Osteocyte (in vitro differentiated cells): ENCODE results near the gene FBXL16. TPM values are rescaled to one million over a fixed set of nuclear protein-coding genes. Genes with fewer than 3 reads are reported as not detected.

Experiments
- DNase-seq: peaks from one replicate; pipeline ENCODE4 v3.0.0; 2021; ENCODE audit warnings: mixed read lengths; ENCODE audit not compliant: unreplicated experiment; ENCODE audit errors: extremely low spot score
- H3K27ac Mint-ChIP-seq: one replicate; pipeline ENCODE4 v1.8.0; 2021; ENCODE audit warnings: mild to moderate bottlenecking, mixed read lengths; ENCODE audit not compliant: unreplicated experiment
- H3K27me3 Mint-ChIP-seq: one replicate; pipeline ENCODE4 v1.8.0; 2021; ENCODE audit warnings: mixed read lengths; ENCODE audit not compliant: unreplicated experiment
- H3K36me3 Mint-ChIP-seq: one replicate; pipeline ENCODE4 v1.8.0; 2021; ENCODE audit warnings: mixed read lengths; ENCODE audit not compliant: unreplicated experiment
- H3K4me1 Mint-ChIP-seq: one replicate; pipeline ENCODE4 v1.8.0; 2021; ENCODE audit warnings: mixed read lengths; ENCODE audit not compliant: unreplicated experiment
- H3K4me3 Mint-ChIP-seq: one replicate; pipeline ENCODE4 v1.8.0; 2021; ENCODE audit warnings: mild to moderate bottlenecking, moderate library complexity, mixed read lengths; ENCODE audit not compliant: unreplicated experiment
- H3K9me3 Mint-ChIP-seq: one replicate; pipeline ENCODE4 v1.8.0; 2021; ENCODE audit warnings: mixed read lengths; ENCODE audit not compliant: unreplicated experiment
- CTCF ChIP-seq: fragments of 200-600 bp; sonication (generic); IDR thresholded peaks from 2 replicates; pipeline ENCODE4 v1.5.0; 2021; ENCODE audit warnings: antibody characterized with exemption, mild to moderate bottlenecking, moderate library complexity
- total RNA-seq: library from RNA; stranded (reverse); gene quantifications from 2 replicates; pipeline ENCODE4 v1.2.1, GENCODE V29; 2021

Gene FBXL16
- total RNA-seq, 1 donor from 2014 or later, result 0.32 TPM

DNA sequence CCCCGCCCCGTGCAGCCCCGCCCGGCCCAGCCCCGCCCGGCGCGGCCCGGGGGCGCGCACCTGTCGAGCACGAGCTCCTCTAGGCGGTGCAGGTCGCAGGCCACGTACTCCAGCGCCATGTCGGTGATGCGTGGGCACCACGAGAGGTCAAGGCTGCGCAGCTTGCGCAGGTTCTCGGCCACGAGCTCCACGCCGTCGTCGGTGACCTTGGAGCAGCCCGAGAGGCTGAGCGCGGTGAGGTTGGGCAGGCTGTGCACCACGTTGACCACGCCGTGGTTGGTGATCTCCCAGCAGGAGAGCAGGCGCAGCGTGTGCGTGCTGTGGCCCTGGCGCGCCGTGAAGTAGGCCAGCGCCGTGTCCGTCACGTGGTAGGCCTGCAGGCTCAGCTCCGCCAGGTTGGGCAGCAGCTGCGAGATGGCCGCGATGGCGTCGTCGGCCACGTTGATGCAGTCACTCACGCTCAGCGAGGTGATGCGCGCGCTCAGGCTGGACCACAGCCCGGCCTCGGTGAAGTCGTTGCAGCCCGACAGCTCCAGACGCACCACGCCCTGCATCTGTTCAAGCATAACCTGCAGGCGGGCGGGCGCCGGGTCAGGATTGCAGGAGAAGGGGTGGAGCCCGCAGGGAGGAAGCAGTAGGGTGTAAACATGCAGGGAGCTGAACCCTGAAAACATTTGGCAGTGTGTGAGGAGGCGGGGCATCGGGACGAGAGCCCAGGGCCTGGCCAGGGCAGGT lies 10.1 kb downstream of the FBXL16 start:
- peaks cover 30% of the 10 kb centered on the region for H3K27me3 Mint-ChIP-seq

DNA sequence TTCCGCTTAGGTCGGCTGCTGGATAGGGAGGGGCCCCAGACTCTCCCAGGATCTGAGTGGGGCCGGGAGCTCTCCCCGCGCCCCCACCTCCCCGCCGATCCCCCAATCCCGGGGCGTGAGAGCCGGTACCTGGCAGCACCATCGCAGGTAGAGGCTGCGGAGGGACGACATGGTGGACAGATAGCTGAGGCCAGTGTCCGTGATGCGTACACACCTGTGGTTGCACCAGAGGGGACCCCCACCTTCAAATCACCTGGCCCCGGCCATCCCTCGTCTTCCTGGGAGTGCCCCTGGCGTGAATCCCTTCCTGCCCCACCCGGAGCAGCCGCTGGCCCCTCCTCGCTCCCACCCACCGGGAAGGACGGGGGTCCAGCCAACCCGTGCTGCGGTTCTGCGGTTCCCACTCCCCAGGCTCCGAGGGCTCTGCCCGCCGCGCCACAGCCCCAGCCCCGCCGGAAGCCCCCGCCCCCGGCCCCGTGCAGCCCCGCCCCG lies 10.7 kb downstream of the FBXL16 start:
- Mint-ChIP-seq H3K27me3 (peaks cover 29% of the 10 kb centered on the region), H3K4me3 (no peak overlapping the region), H3K9me3 (no peaks in the 10 kb centered on the region), H3K4me1 (peaks cover 7% of the 10 kb centered on the region), H3K27ac (no peak overlapping the region), H3K36me3 (no peaks in the 10 kb centered on the region)
- TF ChIP-seq CTCF, result no peak
- no peak for DNase-seq

More for the DNA sequence above, 10.1 kb downstream of the FBXL16 start:
- Mint-ChIP-seq H3K27ac (no peak overlapping the region), H3K9me3 (no peaks in the 10 kb centered on the region), H3K4me3 (no peak overlapping the region), H3K4me1 (peaks cover 2% of the 10 kb centered on the region), H3K36me3 (no peaks in the 10 kb centered on the region)
- no peak for TF ChIP-seq CTCF
- no peak for DNase-seq

DNA sequence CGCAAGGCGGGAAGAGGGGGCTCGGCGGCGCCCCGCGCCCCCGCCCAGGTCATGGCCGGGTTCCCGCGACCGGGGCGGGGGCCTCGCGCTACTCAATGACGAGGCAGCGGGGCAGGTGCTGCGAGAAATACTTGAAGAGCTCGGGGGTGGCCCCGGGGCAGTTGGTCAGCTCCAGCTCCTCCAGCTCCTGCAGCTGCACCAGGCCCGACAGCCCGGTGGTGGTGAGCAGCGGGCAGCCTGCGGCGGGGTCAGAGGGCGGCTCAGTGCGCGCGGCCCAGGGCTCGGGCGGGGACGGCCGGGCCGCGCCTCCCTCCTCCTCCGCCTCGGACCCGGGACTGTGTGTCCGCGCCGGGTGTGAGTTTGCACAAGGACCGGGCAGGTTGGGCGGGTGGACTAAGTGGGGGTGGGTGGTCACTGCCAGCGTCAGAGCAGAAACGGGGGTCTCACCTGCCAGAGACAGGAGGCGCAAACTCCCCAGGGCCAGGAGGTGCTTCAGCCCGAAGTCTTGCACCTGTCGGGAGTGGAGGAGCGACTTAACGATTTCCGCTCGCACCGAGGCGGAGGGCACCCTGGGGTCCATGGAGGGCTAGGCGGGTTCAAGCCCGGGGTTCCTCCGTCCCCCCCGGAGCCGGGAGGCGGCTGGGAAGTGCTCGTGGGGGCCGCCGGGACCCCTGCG lies 11.3 kb downstream of the FBXL16 start:
- no peak for DNase-seq
- no peak overlapping the region for H3K4me3 Mint-ChIP-seq
- no peak for TF ChIP-seq CTCF
- peaks cover 29% of the 10 kb centered on the region for H3K27me3 Mint-ChIP-seq
- H3K27ac Mint-ChIP-seq, result no peak overlapping the region
- H3K4me1 Mint-ChIP-seq, result peaks cover 11% of the 10 kb centered on the region
- no peaks in the 10 kb centered on the region for H3K36me3 Mint-ChIP-seq
- H3K9me3 Mint-ChIP-seq, result no peaks in the 10 kb centered on the region

- Mint-ChIP-seq H3K4me1 (peaks cover 16% of the 10 kb centered on the region), H3K9me3 (no peaks in the 10 kb centered on the region), H3K4me3 (no peak overlapping the region), H3K36me3 (no peaks in the 10 kb centered on the region), H3K27me3 (peaks cover 29% of the 10 kb centered on the region), H3K27ac (no peak overlapping the region)
- no peak for DNase-seq
- TF ChIP-seq CTCF, result no peak
These were observed 11.8 kb downstream of the FBXL16 start for GRCh38 chr16:693766-694165.

DNA sequence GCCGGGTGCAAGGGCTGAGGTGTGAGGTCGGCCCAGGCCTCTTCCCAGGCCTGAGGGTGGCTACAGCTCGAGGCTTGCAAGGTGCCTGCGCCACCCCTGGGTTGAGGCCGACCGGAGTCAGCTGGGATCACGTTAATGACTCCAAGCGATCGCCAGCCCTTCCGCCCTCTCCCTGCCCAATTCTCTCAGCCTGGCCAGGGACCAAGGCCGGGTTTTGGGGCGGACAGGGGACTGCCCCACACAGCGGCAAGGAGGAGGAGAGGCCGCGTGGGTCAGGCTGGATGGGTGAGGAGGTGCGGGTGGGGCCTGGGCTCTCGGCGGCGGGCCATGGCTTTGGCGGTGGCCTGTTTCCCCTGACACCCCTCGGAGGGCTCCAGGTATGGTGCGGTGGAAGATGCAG lies 12.2 kb downstream of the FBXL16 start:
- no peaks in the 10 kb centered on the region for H3K36me3 Mint-ChIP-seq
- DNase-seq, result no peak
- no peak for TF ChIP-seq CTCF
- no peak overlapping the region for H3K27ac Mint-ChIP-seq
- H3K9me3 Mint-ChIP-seq, result no peaks in the 10 kb centered on the region
- no peak overlapping the region for H3K4me3 Mint-ChIP-seq
- H3K4me1 Mint-ChIP-seq, result peaks cover 17% of the 10 kb centered on the region
- H3K27me3 Mint-ChIP-seq, result peaks cover 29% of the 10 kb centered on the region
